Measurements from ENCODE around the gene FBXW2.
A peak's percentile ranks its signal among the peaks of the same experiment; 100 is the strongest.
"Not testable (repeated sequence)": the region's sequence is repeated elsewhere in the genome, so short reads cannot be mapped to it uniquely, and the experiment has no call there.

The FBXW2 gene

GRCh38 chr9:120777229-120777628 is 16.0 kb downstream of the FBXW2 start:
- DNase-seq, result no peak

- DNase-seq, result no peak
Measured at GRCh38 chr9:120776788-120777187, 16.4 kb downstream of the FBXW2 start.

- no peak for DNase-seq
Measured at GRCh38 chr9:120775859-120776258, 17.4 kb downstream of the FBXW2 start.

GRCh38 chr9:120774719-120775118 is 18.5 kb downstream of the FBXW2 start:
- no peak for DNase-seq

GRCh38 chr9:120773256-120773655 is 20.0 kb downstream of the FBXW2 start:
- DNase-seq, result no peak

GRCh38 chr9:120770931-120771330 is 22.3 kb downstream of the FBXW2 start:
- DNase-seq, result no peak

- DNase-seq, result no peak
Measured at GRCh38 chr9:120768886-120769285, 24.3 kb downstream of the FBXW2 start.

GRCh38 chr9:120768247-120768646 is 25.0 kb downstream of the FBXW2 start:
- no peak for DNase-seq

- DNase-seq, result no peak
Measured at GRCh38 chr9:120767451-120767850, 25.8 kb downstream of the FBXW2 start.

GRCh38 chr9:120765910-120766425 is 27.2 kb downstream of the FBXW2 start:
- DNase-seq, result no peak

- DNase-seq, result no peak
Measured at GRCh38 chr9:120764476-120764875, 28.7 kb downstream of the FBXW2 start.

- DNase-seq, result no peak
Measured at GRCh38 chr9:120761006-120761405, 32.2 kb downstream of the FBXW2 start.

- DNase-seq, result no peak
Measured at GRCh38 chr9:120759755-120760400, 33.3 kb downstream of the FBXW2 start.

- DNase-seq, result no peak
Measured at GRCh38 chr9:120758544-120758943, 34.7 kb downstream of the FBXW2 start.

GRCh38 chr9:120757026-120757913 is 35.9 kb downstream of the FBXW2 start:
- no peak for DNase-seq

- DNase-seq, result no peak
Measured at GRCh38 chr9:120756531-120756930, 36.7 kb downstream of the FBXW2 start.

- peak; percentile 69 for DNase-seq
Measured at GRCh38 chr9:120755810-120756434, 37.3 kb downstream of the FBXW2 start.

- no peak for DNase-seq
Measured at GRCh38 chr9:120755044-120755443, 38.2 kb downstream of the FBXW2 start.

GRCh38 chr9:120750421-120750820 is 42.8 kb downstream of the FBXW2 start:
- DNase-seq, result no peak

- not testable (repeated sequence) for DNase-seq
Measured at GRCh38 chr9:120746366-120746765, 46.9 kb downstream of the FBXW2 start.

- no peak for DNase-seq
Measured at GRCh38 chr9:120745278-120745677, 47.9 kb downstream of the FBXW2 start.

GRCh38 chr9:120742951-120743416 is 50.2 kb downstream of the FBXW2 start:
- peak; percentile 83 for DNase-seq

- no peak for DNase-seq
Measured at GRCh38 chr9:120741701-120742100, 51.5 kb downstream of the FBXW2 start.
